A549 (cell line): ENCODE measurements around the gene NID2. TPM values are rescaled to one million over a fixed set of nuclear protein-coding genes. Genes with fewer than 3 reads are reported as not detected.

ENCODE experiments used
- ATAC-seq, 2 experiments: fragments of 200-7000 bp in 1 of 2; fragments of >200 bp in 1 of 2; cut with Nextera tagmentation in 1 of 2; cut with Tn5 transposase in 1 of 2; 3 replicates each; pipeline versions ENCODE4 v1.8.0 to v1.9.1; 2018 to 2020; ENCODE audit warnings: mild to moderate bottlenecking in 1 of 2, moderate library complexity in 1 of 2
- CTCF ChIA-PET: fragments of 300-600 bp; sonication (Branson Sonifier 250); formaldehyde crosslinking; extraction: SDS; loops from one replicate; lab custom pipeline; 2021; ENCODE audit warnings: antibody characterized with exemption, inconsistent platforms; lab: Yijun Ruan, JAX
- POLR2A ChIA-PET: fragments of 350-600 bp; formaldehyde crosslinking; extraction: SDS; loops from one replicate; lab custom pipeline; 2021; ENCODE audit warnings: antibody characterized with exemption, inconsistent platforms; lab: Yijun Ruan, JAX
- DNase-seq, 2 experiments: peaks; one replicate each; pipeline versions ENCODE4 v3.0.0 to v3.0.0-alpha.2; 2011 to 2016; ENCODE audit warnings: low read depth in 1 of 2, low spot score in 1 of 2
- FAIRE-seq: peaks from 2 replicates; lab custom pipeline; 2011; peaks lifted over from hg19 to GRCh38; lab: Jason Lieb, UNC
- H3K27ac ChIP-seq, 2 experiments: fragments of >200 bp; sonication (Bioruptor Twin); formaldehyde crosslinking; 3 replicates each; pipeline ENCODE4 v1.5.1; 2016 to 2017
- H3K4me1 ChIP-seq: fragments of >200 bp; sonication (Bioruptor Twin); formaldehyde crosslinking; 3 replicates; pipeline ENCODE4 v1.6.1; 2016
- H3K4me2 ChIP-seq: fragments of >200 bp; sonication (Bioruptor Twin); formaldehyde crosslinking; 3 replicates; pipeline ENCODE4 v1.6.1; 2016
- H3K4me3 ChIP-seq: fragments of >200 bp; sonication (Bioruptor Twin); formaldehyde crosslinking; 3 replicates; pipeline ENCODE4 v1.5.1; 2016
- H3K9me3 ChIP-seq: fragments of >200 bp; sonication (Bioruptor Twin); formaldehyde crosslinking; 3 replicates; pipeline ENCODE4 v1.6.1; 2016
- CBX2 ChIP-seq: fragments of 200-600 bp; sonication (generic); IDR thresholded peaks from 2 replicates; pipeline ENCODE4 v1.6.1; 2016; ENCODE audit warnings: low read depth, mild to moderate bottlenecking, borderline replicate concordance
- CHD2 ChIP-seq: fragments of 150-350 bp; IDR thresholded peaks from 2 replicates; pipeline ENCODE4 v1.6.1; 2014; ENCODE audit warnings: low read length; ENCODE audit not compliant: partially characterized antibody
- CTCF ChIP-seq: fragments of >200 bp; sonication (Bioruptor Twin); formaldehyde crosslinking; IDR thresholded peaks from 3 replicates; pipeline ENCODE4 v1.5.1; 2016
- E2F6 ChIP-seq: IDR thresholded peaks from 2 replicates; pipeline ENCODE4 v1.6.1; 2012; ENCODE audit warnings: low read depth, borderline replicate concordance
- EHMT2 ChIP-seq: fragments of 200-600 bp; sonication (generic); IDR thresholded peaks from 2 replicates; pipeline ENCODE4 v1.6.1; 2016; ENCODE audit warnings: antibody characterized with exemption, low read depth, mild to moderate bottlenecking, moderate library complexity
- EP300 ChIP-seq, 2 experiments: fragments of >200 bp; sonication (Bioruptor Twin); formaldehyde crosslinking; IDR thresholded peaks; 2 replicates in 1 of 2; 3 replicates in 1 of 2; pipeline ENCODE4 v1.6.1; 2016 to 2017
- ESRRA ChIP-seq: fragments of 150-350 bp; IDR thresholded peaks from 2 replicates; pipeline ENCODE4 v1.6.1; 2014; ENCODE audit warnings: mild to moderate bottlenecking, low read length, borderline replicate concordance
- JUN ChIP-seq, 2 experiments: fragments of >200 bp; sonication (Bioruptor Twin); formaldehyde crosslinking; IDR thresholded peaks; 2 replicates in 1 of 2; 3 replicates in 1 of 2; pipeline ENCODE4 v1.6.1; 2016 to 2017
- JUNB ChIP-seq: fragments of >200 bp; sonication (Bioruptor Twin); formaldehyde crosslinking; IDR thresholded peaks from 2 replicates; pipeline ENCODE4 v1.6.1; 2016
- MAFK ChIP-seq: fragments of 450-650 bp; IDR thresholded peaks from 2 replicates; pipeline ENCODE4 v1.6.1; 2014; ENCODE audit not compliant: partially characterized antibody
- MYC ChIP-seq: IDR thresholded peaks from 2 replicates; pipeline ENCODE4 v1.6.1; 2012; ENCODE audit warnings: mild to moderate bottlenecking, inconsistent platforms, low read length, improper control_type of control experiment, borderline replicate concordance
- NFE2L2 ChIP-seq: fragments of 150-350 bp; conservative IDR thresholded peaks from 2 replicates; pipeline ENCODE4 v1.6.1; 2014; ENCODE audit warnings: low read length
- POLR2AphosphoS2 ChIP-seq: conservative IDR thresholded peaks from 2 replicates; pipeline ENCODE4 v1.6.1; 2012; ENCODE audit warnings: low read length, improper control_type of control experiment, inconsistent platforms
- RAD21 ChIP-seq, 2 experiments: fragments of >200 bp in 1 of 2; sonication (Bioruptor Twin) in 1 of 2; formaldehyde crosslinking in 1 of 2; IDR thresholded peaks in 1 of 2; conservative IDR thresholded peaks in 1 of 2; 2 replicates in 1 of 2; 3 replicates in 1 of 2; pipeline ENCODE4 v1.6.1; 2012 to 2018; ENCODE audit warnings: inconsistent platforms in 1 of 2
- RCOR1 ChIP-seq: fragments of 150-350 bp; IDR thresholded peaks from 2 replicates; pipeline ENCODE4 v1.6.1; 2014; ENCODE audit warnings: antibody characterized with exemption, low read length, low read depth
- SREBF2 ChIP-seq: fragments of 450-650 bp; IDR thresholded peaks from 2 replicates; pipeline ENCODE4 v1.6.1; 2014; ENCODE audit warnings: mild to moderate bottlenecking, moderate library complexity
- USF2 ChIP-seq: fragments of 450-650 bp; IDR thresholded peaks from 2 replicates; pipeline ENCODE4 v1.6.1; 2014; ENCODE audit warnings: antibody characterized with exemption
- ZNF302 ChIP-seq: fragments of 250-450 bp; sonication (Bioruptor Pico); IDR thresholded peaks from 2 replicates; pipeline ENCODE4 v1.9.0; 2021; ENCODE audit warnings: inconsistent platforms, mild to moderate bottlenecking, moderate library complexity
- ZSCAN20 ChIP-seq: fragments of 250-450 bp; sonication (Bioruptor Pico); IDR thresholded peaks from 2 replicates; pipeline ENCODE4 v1.8.0; 2022; ENCODE audit warnings: mild to moderate bottlenecking, moderate library complexity
- WGBS: methylation state at CpG from one replicate; pipeline ENCODE4 v1.1.6; 2017; ENCODE audit errors: missing lambda C conversion rate; 5-methylcytosine and 5-hydroxymethylcytosine counted together
- polyA plus RNA-seq, 4 experiments: library from polyadenylated mRNA; depleted of rRNA in 3 of 4; stranded (reverse); fragments of >200 nt; fragmentation: RNase III in 1 of 4; extraction: RNeasy Plus Mini Kit Qiagen cat#74134 plus additional on column Dnase treatment in 1 of 4; gene quantifications; 2 replicates in 3 of 4; 3 replicates in 1 of 4; pipeline ENCODE4 v1.2.3, GENCODE V29; 2011 to 2017
- TF ChIP-seq, protein P1 (sequence below): fragments of 250-450 bp; sonication (Bioruptor Pico); IDR thresholded peaks from 2 replicates; pipeline ENCODE4 v1.5.0; 2020; ENCODE audit warnings: low read depth, mild to moderate bottlenecking, moderate library complexity

Gene NID2
- polyA plus RNA-seq, 2 of the 4 experiments (the other 2 are of a cell fraction): 7.3 to 20.6 TPM

DNA sequence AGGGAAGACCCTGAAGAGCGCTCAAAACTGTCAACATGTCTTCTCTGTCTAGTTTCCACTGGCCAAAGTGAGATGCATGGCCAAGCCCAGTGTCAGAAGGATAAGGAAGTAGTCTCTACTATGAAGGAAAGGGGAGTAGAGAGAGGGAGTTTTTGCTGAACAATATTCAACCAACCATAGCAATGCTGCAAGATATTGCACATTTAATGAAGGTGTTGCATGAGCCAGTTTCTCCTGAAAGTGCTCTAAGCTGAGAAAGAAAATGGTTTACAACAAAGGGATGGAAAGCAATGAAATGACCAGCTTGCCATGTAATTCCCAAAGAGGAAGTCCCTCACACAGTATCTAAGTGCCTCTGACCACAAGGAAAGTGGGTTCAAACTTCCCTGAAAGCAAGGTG, 40.0 kb upstream of the NID2 start:
- TF ChIP-seq CBX2 (no peak), NFE2L2 (no peak), ZSCAN20 (CRISPR knock-in tag) (no peak), JUNB (no peak), RCOR1 (no peak)
- Histone ChIP-seq H3K4me1 (peaks cover 34% of the 10 kb centered on the region), H3K9me3 (no peaks in the 10 kb centered on the region), H3K4me3 (no peak overlapping the region), H3K27ac (peak overlapping the region; percentile 41 to 74; a peak in 4 of 6 replicates), H3K4me2 (no peak overlapping the region)
- CTCF ChIA-PET: interaction anchor here (1.5 kb wide), 1 partner anchor 22 kb away, joined by 5 read pairs; no protein-coding TSS in a partner anchor
- ATAC-seq (no peak), FAIRE-seq (no peak), DNase-seq (no peak)
- POLR2A ChIA-PET: no interaction called here
- WGBS: 81% methylated on average over 1 of the region's 1 CpG

- DNase-seq: peak in 1 of 2 experiments; percentile 2
- WGBS: 24% methylated on average over 5 of the region's 5 CpGs
Observed at GRCh38 chr14:52106840-52107239, 38.0 kb upstream of the NID2 start.

DNA sequence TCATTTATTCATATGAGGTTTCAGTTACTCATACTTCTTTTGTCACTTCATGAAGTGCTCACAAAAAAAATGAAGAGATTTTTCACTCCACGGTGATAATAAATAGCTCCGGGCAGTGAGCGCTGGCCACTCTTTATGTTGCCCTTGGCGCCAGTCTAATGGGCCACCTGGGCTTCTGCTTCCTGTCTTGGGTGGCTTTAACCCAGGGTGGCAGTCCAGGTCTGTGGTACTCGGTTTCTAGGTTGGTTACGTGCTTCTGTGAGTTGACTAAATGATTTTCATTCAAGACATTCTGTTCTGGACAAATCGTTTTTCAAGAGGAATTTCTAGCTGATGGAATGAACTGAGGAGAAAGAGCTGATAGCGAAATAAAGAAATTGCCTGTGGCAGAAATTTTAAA, 34.6 kb upstream of the NID2 start:
- CTCF ChIA-PET: interaction anchor here (0.7 to 1.3 kb wide), 4 partner anchors 11 to 29 kb away, joined by 3 to 5 read pairs (median 3); no protein-coding TSS in a partner anchor
- FAIRE-seq: no peak
- H3K4me2 ChIP-seq: no peak overlapping the region
- TF ChIP-seq SREBF2 (no peak), EP300 (IDR thresholded peaks at IDR 0.05) (no peak), NFE2L2 (no peak)
- TF ChIP-seq, all 56 proteins: peak for 0
- Histone ChIP-seq H3K4me3 (no peak overlapping the region), H3K9me3 (no peaks in the 10 kb centered on the region), H3K4me1 (peaks cover 15% of the 10 kb centered on the region), H3K27ac (no peak overlapping the region)
- POLR2A ChIA-PET: no interaction called here
- DNase-seq (no peak), ATAC-seq (no peak)
- 71% methylated on average over 8 of the region's 8 CpGs for WGBS

More at GRCh38 chr14:52106840-52107239, 38.0 kb upstream of the NID2 start:
- no peak overlapping the region for H3K4me3 ChIP-seq
- TF ChIP-seq, protein P1, sequence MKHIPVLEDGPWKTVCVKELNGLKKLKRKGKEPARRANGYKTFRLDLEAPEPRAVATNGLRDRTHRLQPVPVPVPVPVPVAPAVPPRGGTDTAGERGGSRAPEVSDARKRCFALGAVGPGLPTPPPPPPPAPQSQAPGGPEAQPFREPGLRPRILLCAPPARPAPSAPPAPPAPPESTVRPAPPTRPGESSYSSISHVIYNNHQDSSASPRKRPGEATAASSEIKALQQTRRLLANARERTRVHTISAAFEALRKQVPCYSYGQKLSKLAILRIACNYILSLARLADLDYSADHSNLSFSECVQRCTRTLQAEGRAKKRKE (CRISPR knock-in tag): no peak
- no peak for TF ChIP-seq E2F6
- peaks cover 31% of the 10 kb centered on the region for H3K4me1 ChIP-seq
- H3K4me2 ChIP-seq: peak overlapping the region; percentile 67
- peak in 1 of 2 experiments; percentile 56; a peak in 3 of 6 replicates for ATAC-seq
- FAIRE-seq: no peak
- H3K27ac ChIP-seq: peak overlapping the region; percentile 56 to 70; a peak in 5 of 6 replicates
- CTCF ChIA-PET: interaction anchor here (1.1 to 1.7 kb wide), 3 partner anchors 25 to 111 kb away, joined by 4 to 10 read pairs (median 7); no protein-coding TSS in a partner anchor
- no peaks in the 10 kb centered on the region for H3K9me3 ChIP-seq
- POLR2A ChIA-PET: no interaction called here

DNA sequence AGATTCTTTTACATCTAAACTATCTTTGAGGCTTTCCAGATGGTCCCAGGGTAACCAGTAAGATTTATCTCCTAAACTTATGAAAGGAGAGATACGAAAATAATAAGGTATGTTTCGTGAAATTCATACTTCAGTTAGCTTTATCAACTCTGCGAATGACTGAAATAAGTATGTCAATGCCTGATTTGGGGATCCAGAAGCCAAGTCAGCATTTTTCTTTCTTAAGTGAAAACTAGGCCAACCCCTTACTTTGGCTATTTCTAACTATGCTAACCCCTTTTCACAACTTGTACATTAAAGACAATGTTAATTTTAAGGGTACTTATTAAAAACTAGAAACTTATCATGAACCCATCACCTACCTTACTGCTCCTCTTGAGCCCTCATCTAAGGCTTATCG, 26.9 kb upstream of the NID2 start:
- Histone ChIP-seq H3K9me3 (no peaks in the 10 kb centered on the region), H3K4me1 (no peaks in the 10 kb centered on the region), H3K27ac (no peak overlapping the region)
- FAIRE-seq: no peak
- no peak for DNase-seq
- no peak for ATAC-seq
- POLR2A ChIA-PET: no interaction called here
- WGBS: 41% methylated on average over 4 of the region's 4 CpGs
- TF ChIP-seq ESRRA: no peak
- TF ChIP-seq MAFK: peak; percentile 61
- no peak for TF ChIP-seq ZNF302
- TF ChIP-seq POLR2AphosphoS2: no peak
- TF ChIP-seq, all 56 proteins: peak for 1
- Histone ChIP-seq H3K4me3 (no peak overlapping the region), H3K4me2 (no peak overlapping the region)
- CTCF ChIA-PET: no interaction called here

- POLR2A ChIA-PET: no interaction called here
- WGBS: 39% methylated on average over 3 of the region's 3 CpGs
- CTCF ChIA-PET: no interaction called here
- no peaks in the 10 kb centered on the region for H3K9me3 ChIP-seq
- H3K4me3 ChIP-seq: no peak overlapping the region
- no peak overlapping the region for H3K4me2 ChIP-seq
- no peak overlapping the region for H3K27ac ChIP-seq
- no peaks in the 10 kb centered on the region for H3K4me1 ChIP-seq
- DNase-seq: no peak
- no peak for ATAC-seq
- FAIRE-seq: no peak
- TF ChIP-seq USF2: no peak
- TF ChIP-seq CHD2: no peak
- no peak for TF ChIP-seq CTCF
- TF ChIP-seq NFE2L2: no peak
- no peak for TF ChIP-seq RAD21 (conservative IDR thresholded peaks at IDR 0.05 in 1 of 2, IDR thresholded peaks at IDR 0.05 in 1 of 2)
- TF ChIP-seq EHMT2: no peak
- no peak for TF ChIP-seq JUN (IDR thresholded peaks at IDR 0.05)
- no peak for TF ChIP-seq MYC
Observed at GRCh38 chr14:52095336-52095735, 26.5 kb upstream of the NID2 start.
